GM23338 (cell line): ENCODE results near the gene TRIM31. TPM values are rescaled to one million over a fixed set of nuclear protein-coding genes. Genes with fewer than 3 reads are reported as not detected.

Experiments used
- ATAC-seq: fragments of 200-7000 bp; cut with Tn5 transposase; 3 replicates; pipeline ENCODE4 v1.9.1; 2020
- DNase-seq: peaks from one replicate; pipeline ENCODE4 v3.0.0-alpha.2; 2015; ENCODE audit warnings: low spot score
- H2AFZ ChIP-seq: fragments of 200-600 bp; sonication (generic); 2 replicates; pipeline ENCODE4 v1.8.0; 2016; ENCODE audit warnings: antibody characterized with exemption, mild to moderate bottlenecking, moderate library complexity
- H3F3A ChIP-seq: fragments of 200-600 bp; sonication (generic); replicated peaks from 2 replicates; pipeline ENCODE4 v1.8.0; 2017; ENCODE audit warnings: antibody characterized with exemption, mixed run types, low read depth
- H3K27ac ChIP-seq: fragments of 200-600 bp; sonication (generic); 2 replicates; pipeline ENCODE4 v1.6.1; 2016; ENCODE audit warnings: low read depth
- H3K27me3 ChIP-seq: fragments of 200-600 bp; sonication (generic); 2 replicates; pipeline ENCODE4 v1.8.0; 2016; ENCODE audit warnings: mild to moderate bottlenecking, mixed run types, moderate library complexity; ENCODE audit not compliant: insufficient read depth
- H3K36me3 ChIP-seq: fragments of 200-600 bp; sonication (generic); 2 replicates; pipeline ENCODE4 v1.8.0; 2016; ENCODE audit warnings: mild to moderate bottlenecking; ENCODE audit not compliant: insufficient read depth
- H3K4me1 ChIP-seq: fragments of 200-600 bp; sonication (generic); 2 replicates; pipeline ENCODE4 v1.8.0; 2016; ENCODE audit warnings: mild to moderate bottlenecking, moderate library complexity; ENCODE audit not compliant: insufficient read depth
- H3K4me2 ChIP-seq: fragments of 200-600 bp; sonication (generic); 2 replicates; pipeline ENCODE4 v1.7.1; 2017; ENCODE audit warnings: mixed run types
- H3K4me3 ChIP-seq: fragments of 200-600 bp; sonication (generic); 2 replicates; pipeline ENCODE4 v1.6.1; 2016; ENCODE audit warnings: mixed run types
- H3K79me2 ChIP-seq: fragments of 200-600 bp; sonication (generic); replicated peaks from 2 replicates; pipeline ENCODE4 v1.8.0; 2017; ENCODE audit warnings: mild to moderate bottlenecking; ENCODE audit not compliant: insufficient read depth
- H3K9me2 ChIP-seq: fragments of 200-600 bp; sonication (generic); 2 replicates; pipeline ENCODE4 v1.8.0; 2017; ENCODE audit not compliant: insufficient read depth
- H4K20me1 ChIP-seq: fragments of 200-600 bp; sonication (generic); replicated peaks from 2 replicates; pipeline ENCODE4 v1.8.0; 2017; ENCODE audit warnings: mild to moderate bottlenecking; ENCODE audit not compliant: insufficient read depth
- H3K27ac Mint-ChIP-seq: 2 replicates; pipeline ENCODE4 v1.8.0; 2020; ENCODE audit warnings: inconsistent platforms, mild to moderate bottlenecking, moderate library complexity, mixed read lengths
- H3K27me3 Mint-ChIP-seq: 3 replicates; pipeline ENCODE4 v1.8.0; 2022; ENCODE audit warnings: low read depth, mild to moderate bottlenecking, moderate library complexity, mixed read lengths, inconsistent platforms; ENCODE audit not compliant: insufficient read depth, poor library complexity
- H3K36me3 Mint-ChIP-seq: 3 replicates; pipeline ENCODE4 v1.8.0; 2021; ENCODE audit warnings: low read depth, mild to moderate bottlenecking, inconsistent platforms, moderate library complexity, mixed read lengths
- H3K4me1 Mint-ChIP-seq: 3 replicates; pipeline ENCODE4 v1.8.0; 2020; ENCODE audit warnings: mild to moderate bottlenecking, inconsistent platforms, mixed read lengths
- H3K4me3 Mint-ChIP-seq: 3 replicates; pipeline ENCODE4 v1.8.0; 2021; ENCODE audit warnings: moderate library complexity, mild to moderate bottlenecking, inconsistent platforms, mixed read lengths
- H3K9me3 Mint-ChIP-seq: 3 replicates; pipeline ENCODE4 v1.8.0; 2020; ENCODE audit warnings: moderate library complexity, mild to moderate bottlenecking, inconsistent platforms, mixed read lengths
- CREB1 ChIP-seq: fragments of 250-450 bp; sonication (Bioruptor Pico); IDR thresholded peaks from 2 replicates; pipeline ENCODE4 v1.5.0; 2020; ENCODE audit warnings: low read depth, mild to moderate bottlenecking, moderate library complexity
- CTCF ChIP-seq, 2 experiments: fragments of 200-600 bp in 1 of 2; sonication (generic) in 1 of 2; conservative IDR thresholded peaks; 2 replicates each; pipeline versions ENCODE4 v1.5.1 to v1.6.1; 2016 to 2017; ENCODE audit warnings: antibody characterized with exemption in 2 of 2, low read depth in 2 of 2, mild to moderate bottlenecking in 2 of 2, moderate library complexity in 1 of 2
- EZH2 ChIP-seq: fragments of 200-600 bp; sonication (generic); IDR thresholded peaks from one replicate; pipeline ENCODE4 v1.8.0; 2017; ENCODE audit warnings: antibody characterized with exemption, mild to moderate bottlenecking, low read depth; ENCODE audit not compliant: unreplicated experiment
- EZH2phosphoT487 ChIP-seq: fragments of 200-600 bp; sonication (generic); IDR thresholded peaks from one replicate; pipeline ENCODE4 v1.8.1; 2018; ENCODE audit warnings: antibody characterized with exemption; ENCODE audit not compliant: unreplicated experiment
- JUNB ChIP-seq: IDR thresholded peaks from one replicate; pipeline ENCODE4 v1.6.1; 2016; ENCODE audit warnings: antibody characterized with exemption; ENCODE audit not compliant: unreplicated experiment
- NANOG ChIP-seq: IDR thresholded peaks from 2 replicates; pipeline ENCODE4 v1.6.1; 2016; ENCODE audit warnings: antibody characterized with exemption, borderline replicate concordance
- POLR2AphosphoS5 ChIP-seq: IDR thresholded peaks from 2 replicates; pipeline ENCODE4 v1.6.1; 2016; ENCODE audit warnings: antibody characterized with exemption, low read depth
- STAT1 ChIP-seq: IDR thresholded peaks from one replicate; pipeline ENCODE4 v1.6.1; 2016; ENCODE audit warnings: antibody characterized with exemption; ENCODE audit not compliant: unreplicated experiment
- ZNF114 ChIP-seq: fragments of 250-450 bp; sonication (Bioruptor Pico); IDR thresholded peaks from 2 replicates; pipeline ENCODE4 v1.5.0; 2020; ENCODE audit warnings: mild to moderate bottlenecking, moderate library complexity
- ZNF331 ChIP-seq: fragments of 250-450 bp; sonication (Bioruptor Pico); IDR thresholded peaks from 2 replicates; pipeline ENCODE4 v1.5.0; 2020; ENCODE audit warnings: low read depth, mild to moderate bottlenecking, moderate library complexity
- polyA plus RNA-seq: library from polyadenylated mRNA; unstranded; fragments of >200 nt; fragmentation: Nextera tagmentation; extraction: Ambion mirVana; gene quantifications from 2 replicates; pipeline ENCODE4 v1.2.1, GENCODE V29; 2016
- total RNA-seq: library from RNA; depleted of rRNA; stranded (reverse); fragments of >200 nt; shearing (Covaris generic); gene quantifications from 2 replicates; pipeline ENCODE4 v1.2.3, GENCODE V29; 2014
- TF ChIP-seq, protein P1 (sequence below): IDR thresholded peaks from 2 replicates; pipeline ENCODE4 v1.6.1; 2016; ENCODE audit warnings: antibody characterized with exemption
- TF ChIP-seq, protein P2 (sequence below): IDR thresholded peaks from one replicate; pipeline ENCODE4 v1.6.1; 2018; ENCODE audit warnings: antibody characterized with exemption; ENCODE audit not compliant: unreplicated experiment
- TF ChIP-seq, protein P3 (sequence below): fragments of 250-450 bp; sonication (Bioruptor Pico); IDR thresholded peaks from 2 replicates; pipeline ENCODE4 v1.5.0; 2020; ENCODE audit warnings: mild to moderate bottlenecking, moderate library complexity

The TRIM31 gene
- total and polyA plus RNA-seq, 2 experiments from 2014 or later, result 0.26 TPM; not detected in 1

DNA sequence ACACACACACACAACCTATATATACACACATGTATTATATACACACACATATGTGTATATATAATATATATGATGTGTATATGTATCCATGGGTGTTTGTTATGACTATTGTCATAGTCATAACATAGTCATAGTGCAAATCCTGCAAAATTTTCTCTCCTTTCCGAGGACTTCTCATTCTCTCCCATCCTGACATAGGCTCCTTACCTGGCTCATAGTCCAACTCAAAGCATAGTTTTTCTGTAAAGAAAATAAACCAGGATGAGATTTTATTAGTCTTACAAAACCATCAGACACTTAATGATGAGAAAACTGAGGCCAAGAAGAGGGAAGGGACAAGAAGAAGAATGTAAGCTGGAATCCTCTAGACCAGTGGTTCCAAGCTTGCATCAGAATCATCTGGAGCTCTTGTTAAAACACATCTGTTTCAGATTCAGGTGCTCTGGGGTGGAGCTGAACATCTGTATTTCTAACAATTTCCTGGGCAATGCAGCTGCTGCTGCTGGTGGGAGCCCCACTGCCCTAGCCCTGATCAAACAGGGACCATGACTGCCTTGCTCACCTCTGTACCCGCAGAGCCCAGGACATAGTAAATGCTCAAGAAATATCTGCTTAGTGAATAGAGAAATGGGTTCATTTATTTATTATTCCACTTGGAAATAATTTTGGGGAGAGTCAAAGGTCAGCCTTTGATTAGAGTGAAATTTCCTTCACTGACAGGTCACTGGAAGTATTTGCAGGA is 42.8 kb upstream of the TRIM31 start:
- no peaks in the 10 kb centered on the region for H3K4me1 Mint-ChIP-seq
- Histone ChIP-seq H3K9me2 (no peaks in the 10 kb centered on the region), H2AFZ (no peak overlapping the region), H4K20me1 (no peaks in the 10 kb centered on the region), H3F3A (no peaks in the 10 kb centered on the region), H3K4me2 (no peak overlapping the region), H3K4me1 (no peaks in the 10 kb centered on the region), H3K36me3 (no peaks in the 10 kb centered on the region), H3K27me3 (0 out of 2 replicates have a peak, but pooled peaks cover 11% of the 10 kb centered on the region), H3K79me2 (no peaks in the 10 kb centered on the region), H3K27ac (no peak overlapping the region), H3K4me3 (no peak overlapping the region)
- DNase-seq (no peak), ATAC-seq (no peak)
- no peak overlapping the region for H3K4me3 Mint-ChIP-seq
- H3K9me3 Mint-ChIP-seq, result no peaks in the 10 kb centered on the region
- H3K27me3 Mint-ChIP-seq, result peaks cover 6% of the 10 kb centered on the region
- TF ChIP-seq, protein P1, sequence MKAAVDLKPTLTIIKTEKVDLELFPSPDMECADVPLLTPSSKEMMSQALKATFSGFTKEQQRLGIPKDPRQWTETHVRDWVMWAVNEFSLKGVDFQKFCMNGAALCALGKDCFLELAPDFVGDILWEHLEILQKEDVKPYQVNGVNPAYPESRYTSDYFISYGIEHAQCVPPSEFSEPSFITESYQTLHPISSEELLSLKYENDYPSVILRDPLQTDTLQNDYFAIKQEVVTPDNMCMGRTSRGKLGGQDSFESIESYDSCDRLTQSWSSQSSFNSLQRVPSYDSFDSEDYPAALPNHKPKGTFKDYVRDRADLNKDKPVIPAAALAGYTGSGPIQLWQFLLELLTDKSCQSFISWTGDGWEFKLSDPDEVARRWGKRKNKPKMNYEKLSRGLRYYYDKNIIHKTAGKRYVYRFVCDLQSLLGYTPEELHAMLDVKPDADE, result no peak
- TF ChIP-seq CTCF (conservative IDR thresholded peaks at IDR 0.05; ENCODE audit: low read depth in 2 of 2), result no peak
- TF ChIP-seq EZH2phosphoT487, result no peak
- TF ChIP-seq POLR2AphosphoS5, result no peak
- no peak for TF ChIP-seq EZH2
- no peak for TF ChIP-seq ZNF114 (CRISPR knock-in tag)
- TF ChIP-seq CREB1 (CRISPR knock-in tag), result no peak
- TF ChIP-seq NANOG, result no peak
- TF ChIP-seq, protein P2, sequence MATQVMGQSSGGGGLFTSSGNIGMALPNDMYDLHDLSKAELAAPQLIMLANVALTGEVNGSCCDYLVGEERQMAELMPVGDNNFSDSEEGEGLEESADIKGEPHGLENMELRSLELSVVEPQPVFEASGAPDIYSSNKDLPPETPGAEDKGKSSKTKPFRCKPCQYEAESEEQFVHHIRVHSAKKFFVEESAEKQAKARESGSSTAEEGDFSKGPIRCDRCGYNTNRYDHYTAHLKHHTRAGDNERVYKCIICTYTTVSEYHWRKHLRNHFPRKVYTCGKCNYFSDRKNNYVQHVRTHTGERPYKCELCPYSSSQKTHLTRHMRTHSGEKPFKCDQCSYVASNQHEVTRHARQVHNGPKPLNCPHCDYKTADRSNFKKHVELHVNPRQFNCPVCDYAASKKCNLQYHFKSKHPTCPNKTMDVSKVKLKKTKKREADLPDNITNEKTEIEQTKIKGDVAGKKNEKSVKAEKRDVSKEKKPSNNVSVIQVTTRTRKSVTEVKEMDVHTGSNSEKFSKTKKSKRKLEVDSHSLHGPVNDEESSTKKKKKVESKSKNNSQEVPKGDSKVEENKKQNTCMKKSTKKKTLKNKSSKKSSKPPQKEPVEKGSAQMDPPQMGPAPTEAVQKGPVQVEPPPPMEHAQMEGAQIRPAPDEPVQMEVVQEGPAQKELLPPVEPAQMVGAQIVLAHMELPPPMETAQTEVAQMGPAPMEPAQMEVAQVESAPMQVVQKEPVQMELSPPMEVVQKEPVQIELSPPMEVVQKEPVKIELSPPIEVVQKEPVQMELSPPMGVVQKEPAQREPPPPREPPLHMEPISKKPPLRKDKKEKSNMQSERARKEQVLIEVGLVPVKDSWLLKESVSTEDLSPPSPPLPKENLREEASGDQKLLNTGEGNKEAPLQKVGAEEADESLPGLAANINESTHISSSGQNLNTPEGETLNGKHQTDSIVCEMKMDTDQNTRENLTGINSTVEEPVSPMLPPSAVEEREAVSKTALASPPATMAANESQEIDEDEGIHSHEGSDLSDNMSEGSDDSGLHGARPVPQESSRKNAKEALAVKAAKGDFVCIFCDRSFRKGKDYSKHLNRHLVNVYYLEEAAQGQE, result no peak
- no peak for TF ChIP-seq JUNB
- TF ChIP-seq, protein P3, sequence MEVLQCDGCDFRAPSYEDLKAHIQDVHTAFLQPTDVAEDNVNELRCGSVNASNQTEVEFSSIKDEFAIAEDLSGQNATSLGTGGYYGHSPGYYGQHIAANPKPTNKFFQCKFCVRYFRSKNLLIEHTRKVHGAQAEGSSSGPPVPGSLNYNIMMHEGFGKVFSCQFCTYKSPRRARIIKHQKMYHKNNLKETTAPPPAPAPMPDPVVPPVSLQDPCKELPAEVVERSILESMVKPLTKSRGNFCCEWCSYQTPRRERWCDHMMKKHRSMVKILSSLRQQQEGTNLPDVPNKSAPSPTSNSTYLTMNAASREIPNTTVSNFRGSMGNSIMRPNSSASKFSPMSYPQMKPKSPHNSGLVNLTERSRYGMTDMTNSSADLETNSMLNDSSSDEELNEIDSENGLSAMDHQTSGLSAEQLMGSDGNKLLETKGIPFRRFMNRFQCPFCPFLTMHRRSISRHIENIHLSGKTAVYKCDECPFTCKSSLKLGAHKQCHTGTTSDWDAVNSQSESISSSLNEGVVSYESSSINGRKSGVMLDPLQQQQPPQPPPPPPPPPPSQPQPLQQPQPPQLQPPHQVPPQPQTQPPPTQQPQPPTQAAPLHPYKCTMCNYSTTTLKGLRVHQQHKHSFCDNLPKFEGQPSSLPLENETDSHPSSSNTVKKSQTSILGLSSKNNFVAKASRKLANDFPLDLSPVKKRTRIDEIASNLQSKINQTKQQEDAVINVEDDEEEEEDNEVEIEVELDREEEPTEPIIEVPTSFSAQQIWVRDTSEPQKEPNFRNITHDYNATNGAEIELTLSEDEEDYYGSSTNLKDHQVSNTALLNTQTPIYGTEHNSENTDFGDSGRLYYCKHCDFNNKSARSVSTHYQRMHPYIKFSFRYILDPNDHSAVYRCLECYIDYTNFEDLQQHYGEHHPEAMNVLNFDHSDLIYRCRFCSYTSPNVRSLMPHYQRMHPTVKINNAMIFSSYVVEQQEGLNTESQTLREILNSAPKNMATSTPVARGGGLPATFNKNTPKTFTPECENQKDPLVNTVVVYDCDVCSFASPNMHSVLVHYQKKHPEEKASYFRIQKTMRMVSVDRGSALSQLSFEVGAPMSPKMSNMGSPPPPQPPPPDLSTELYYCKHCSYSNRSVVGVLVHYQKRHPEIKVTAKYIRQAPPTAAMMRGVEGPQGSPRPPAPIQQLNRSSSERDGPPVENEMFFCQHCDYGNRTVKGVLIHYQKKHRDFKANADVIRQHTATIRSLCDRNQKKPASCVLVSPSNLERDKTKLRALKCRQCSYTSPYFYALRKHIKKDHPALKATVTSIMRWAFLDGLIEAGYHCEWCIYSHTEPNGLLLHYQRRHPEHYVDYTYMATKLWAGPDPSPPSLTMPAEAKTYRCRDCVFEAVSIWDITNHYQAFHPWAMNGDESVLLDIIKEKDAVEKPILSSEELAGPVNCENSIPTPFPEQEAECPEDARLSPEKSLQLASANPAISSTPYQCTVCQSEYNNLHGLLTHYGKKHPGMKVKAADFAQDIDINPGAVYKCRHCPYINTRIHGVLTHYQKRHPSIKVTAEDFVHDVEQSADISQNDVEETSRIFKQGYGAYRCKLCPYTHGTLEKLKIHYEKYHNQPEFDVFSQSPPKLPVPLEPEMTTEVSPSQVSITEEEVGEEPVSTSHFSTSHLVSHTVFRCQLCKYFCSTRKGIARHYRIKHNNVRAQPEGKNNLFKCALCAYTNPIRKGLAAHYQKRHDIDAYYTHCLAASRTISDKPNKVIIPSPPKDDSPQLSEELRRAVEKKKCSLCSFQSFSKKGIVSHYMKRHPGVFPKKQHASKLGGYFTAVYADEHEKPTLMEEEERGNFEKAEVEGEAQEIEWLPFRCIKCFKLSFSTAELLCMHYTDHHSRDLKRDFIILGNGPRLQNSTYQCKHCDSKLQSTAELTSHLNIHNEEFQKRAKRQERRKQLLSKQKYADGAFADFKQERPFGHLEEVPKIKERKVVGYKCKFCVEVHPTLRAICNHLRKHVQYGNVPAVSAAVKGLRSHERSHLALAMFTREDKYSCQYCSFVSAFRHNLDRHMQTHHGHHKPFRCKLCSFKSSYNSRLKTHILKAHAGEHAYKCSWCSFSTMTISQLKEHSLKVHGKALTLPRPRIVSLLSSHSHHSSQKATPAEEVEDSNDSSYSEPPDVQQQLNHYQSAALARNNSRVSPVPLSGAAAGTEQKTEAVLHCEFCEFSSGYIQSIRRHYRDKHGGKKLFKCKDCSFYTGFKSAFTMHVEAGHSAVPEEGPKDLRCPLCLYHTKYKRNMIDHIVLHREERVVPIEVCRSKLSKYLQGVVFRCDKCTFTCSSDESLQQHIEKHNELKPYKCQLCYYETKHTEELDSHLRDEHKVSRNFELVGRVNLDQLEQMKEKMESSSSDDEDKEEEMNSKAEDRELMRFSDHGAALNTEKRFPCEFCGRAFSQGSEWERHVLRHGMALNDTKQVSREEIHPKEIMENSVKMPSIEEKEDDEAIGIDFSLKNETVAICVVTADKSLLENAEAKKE (CRISPR knock-in tag), result no peak
- no peak for TF ChIP-seq STAT1
- no peak for TF ChIP-seq ZNF331
- no peaks in the 10 kb centered on the region for H3K36me3 Mint-ChIP-seq
- no peak overlapping the region for H3K27ac Mint-ChIP-seq
